IPS-NIHi11 (cell line): ENCODE results near the gene GNAL.

Experiments
- DNase-seq: peaks from one replicate; pipeline ENCODE4 v3.0.0; 2012; ENCODE audit warnings: mixed read lengths, low spot score

GNAL gene

DNA sequence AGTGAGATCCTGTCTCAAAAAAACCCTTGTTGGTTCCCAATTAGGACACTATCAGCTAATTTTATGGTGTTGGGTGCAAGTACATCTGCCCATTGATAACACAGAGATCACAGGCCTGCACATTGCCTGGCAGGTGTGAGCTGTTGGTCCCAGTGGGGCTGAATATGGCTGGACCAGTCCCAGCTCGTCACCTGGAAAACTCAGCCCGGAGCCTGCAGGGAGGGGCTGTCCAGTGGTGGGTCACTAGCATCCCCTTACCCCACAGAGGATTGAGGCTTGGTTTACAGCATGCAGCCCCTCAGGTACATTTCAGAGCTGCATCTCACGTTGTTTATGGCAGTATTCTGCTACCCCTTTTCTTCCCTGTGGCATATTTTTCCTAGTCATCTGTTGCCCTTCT lies 121.3 kb downstream of the GNAL start:
- DNase-seq: no peak

GRCh38 chr18:11811009-11811408 lies 121.9 kb downstream of the GNAL start:
- no peak for DNase-seq

DNA sequence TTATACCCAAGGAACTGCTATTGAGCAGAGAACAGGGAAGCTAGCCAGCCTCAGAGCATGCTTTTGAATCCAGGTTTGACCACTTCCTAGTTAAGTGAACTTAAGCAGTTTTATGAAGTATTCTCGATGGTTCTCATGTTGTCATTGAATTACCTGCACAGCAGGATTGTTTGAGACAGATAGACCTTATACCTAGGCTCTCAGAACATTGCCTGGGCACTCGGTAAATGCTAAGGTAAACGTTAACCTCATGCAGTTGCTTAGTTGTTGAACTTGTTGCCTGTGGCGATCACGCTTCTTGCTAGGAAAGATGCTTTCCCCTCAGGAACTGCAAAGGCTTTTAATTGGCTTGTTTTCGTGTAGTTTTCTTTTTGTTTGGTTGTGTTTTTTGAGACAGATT lies 128.2 kb downstream of the GNAL start:
- DNase-seq: no peak

DNA sequence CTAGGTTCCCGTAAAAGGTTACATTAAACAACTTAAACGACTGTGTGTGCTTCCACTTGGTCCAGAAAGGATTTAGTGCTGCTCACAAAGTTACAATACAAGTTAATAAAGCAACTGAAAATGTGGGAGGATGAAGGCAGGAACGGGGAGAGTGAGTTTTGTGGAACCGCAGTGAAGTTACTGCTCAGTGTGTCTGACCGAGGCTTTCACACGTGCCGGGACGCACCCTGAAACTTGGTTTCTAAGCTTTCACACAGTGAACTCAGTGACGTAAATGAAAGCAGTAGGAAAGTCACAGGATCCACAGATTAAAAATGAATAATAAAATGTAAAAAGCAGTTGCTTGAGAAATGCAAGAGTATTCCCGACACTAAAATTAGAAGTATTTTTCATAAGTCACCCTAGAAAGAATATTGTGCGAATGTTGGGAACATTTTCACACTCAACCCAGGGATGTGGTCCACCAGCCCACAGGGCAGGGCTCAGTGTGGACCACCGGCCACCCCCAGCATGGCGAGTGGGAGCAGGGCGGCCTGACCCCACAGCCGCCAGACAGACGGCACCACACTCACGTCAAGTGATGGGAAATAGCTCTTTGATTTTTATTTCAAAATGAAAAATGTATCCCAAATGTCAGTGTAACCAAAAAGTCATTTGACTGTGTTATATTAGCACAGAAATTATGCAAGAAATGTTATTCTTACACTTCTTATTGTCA lies 129.6 kb downstream of the GNAL start:
- DNase-seq: no peak

DNA sequence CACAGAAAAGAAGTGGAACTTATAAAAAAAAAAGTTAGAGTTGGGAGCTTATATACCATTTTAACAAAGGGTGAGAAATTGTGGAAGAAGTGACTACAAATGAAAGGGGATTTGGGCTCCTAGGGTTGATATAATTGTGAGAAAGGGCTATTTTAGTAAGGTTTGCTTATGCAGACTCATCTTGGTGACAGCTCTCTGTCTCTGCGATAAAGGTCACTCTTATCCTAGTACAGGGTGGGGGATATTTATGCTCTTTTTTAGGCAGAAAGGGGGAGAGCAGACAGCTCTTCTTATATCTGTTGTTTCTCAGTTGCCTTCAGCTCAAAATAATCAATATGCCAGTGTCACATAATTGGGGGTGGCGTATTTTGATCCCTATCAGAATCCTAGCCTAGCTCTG lies 130.9 kb downstream of the GNAL start:
- no peak for DNase-seq

- DNase-seq: no peak
These were observed 131.6 kb downstream of the GNAL start for GRCh38 chr18:11820697-11821096.

DNA sequence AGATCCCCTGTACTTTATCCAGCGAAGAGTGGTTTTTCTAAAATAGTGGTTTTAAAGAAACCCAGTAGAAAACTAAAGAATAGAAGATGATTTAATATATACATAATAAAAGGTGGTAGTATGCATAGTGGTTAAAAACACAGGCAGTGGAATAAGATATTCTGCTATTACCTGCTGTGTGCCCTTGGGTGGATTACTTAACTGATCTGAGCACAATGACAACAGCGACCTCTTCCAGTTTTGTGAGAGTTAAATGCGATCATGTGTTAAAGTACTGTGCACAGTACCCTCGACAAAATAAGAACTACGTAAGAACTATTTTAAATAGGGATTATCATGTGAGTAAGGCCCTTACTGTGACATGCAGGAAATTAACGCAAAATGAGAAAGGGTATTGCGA lies 132.1 kb downstream of the GNAL start:
- DNase-seq: no peak

DNA sequence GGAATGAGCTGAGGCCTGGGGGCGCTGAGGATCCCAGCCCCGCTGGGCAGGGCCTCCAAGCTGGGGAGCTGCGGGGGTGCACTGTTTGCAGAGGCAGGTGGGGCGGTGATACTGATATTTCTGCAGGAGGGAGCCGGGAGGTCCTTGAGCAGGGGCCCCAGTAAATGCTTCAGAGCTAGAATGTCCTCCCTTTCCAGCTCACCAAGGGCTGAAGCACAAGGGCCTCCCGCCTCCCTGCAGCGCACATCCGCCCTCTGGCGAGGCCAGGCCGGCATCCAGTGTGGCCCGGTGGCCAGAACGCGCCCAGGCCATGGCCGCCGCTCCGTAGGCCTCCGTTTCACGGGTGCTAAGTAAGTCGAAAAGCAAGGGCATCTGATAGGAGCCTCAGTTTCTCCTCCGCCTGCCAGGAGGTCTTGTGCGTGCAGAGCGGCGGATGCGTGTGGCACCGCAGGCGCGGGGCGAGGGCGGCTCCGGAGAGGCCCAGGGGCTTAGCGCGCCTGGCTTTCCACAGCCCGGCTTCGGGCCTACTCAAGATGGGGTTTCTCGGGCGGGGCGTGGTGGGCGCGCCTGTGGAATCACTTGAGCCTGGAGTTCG lies 132.7 kb downstream of the GNAL start:
- DNase-seq: no peak

DNA sequence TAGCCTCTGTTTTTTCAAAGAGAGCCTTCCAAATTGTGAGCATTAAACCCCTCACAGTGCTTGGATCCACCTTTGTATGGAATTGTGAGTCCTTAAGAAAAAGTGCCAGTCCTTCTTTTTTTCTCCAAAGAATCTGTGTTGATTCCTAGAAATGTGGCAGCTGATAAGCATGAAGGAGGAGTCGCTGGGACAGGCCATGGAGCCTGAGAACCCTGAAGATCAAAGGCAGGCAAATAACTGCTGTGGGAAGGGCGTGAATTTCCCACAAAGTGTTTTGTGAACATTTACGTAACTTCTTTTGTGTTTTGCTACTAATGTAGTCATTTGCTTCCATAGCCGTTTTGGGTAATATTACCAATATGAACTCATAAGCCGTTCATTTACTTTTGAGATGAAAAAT lies 134.5 kb downstream of the GNAL start:
- no peak for DNase-seq

- DNase-seq: no peak
These were observed 137.8 kb downstream of the GNAL start for GRCh38 chr18:11826836-11827235.

- DNase-seq: no peak
These were observed 139.8 kb downstream of the GNAL start for GRCh38 chr18:11828786-11829432.

GRCh38 chr18:11830585-11830984 lies 141.5 kb downstream of the GNAL start:
- DNase-seq: no peak

DNA sequence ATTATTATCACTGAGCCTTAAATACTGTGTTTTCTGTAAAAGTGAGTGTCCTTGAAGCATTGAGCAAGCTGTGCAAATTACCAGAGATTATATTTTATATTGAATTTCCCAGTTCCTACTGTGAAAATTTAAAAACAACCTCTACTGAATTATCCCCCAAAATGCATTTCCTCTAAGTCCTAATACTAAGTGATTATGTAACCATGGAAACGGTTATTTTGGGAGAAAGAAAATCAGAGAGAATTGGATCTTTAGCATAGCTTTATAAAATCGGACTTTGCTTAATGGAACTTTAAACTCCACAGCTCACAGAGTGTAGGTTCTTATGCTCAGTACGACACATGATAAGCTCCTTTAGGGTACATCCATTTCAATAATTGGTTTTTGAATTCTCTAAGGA lies 142.9 kb downstream of the GNAL start:
- no peak for DNase-seq

GRCh38 chr18:11834772-11835171 lies 145.7 kb downstream of the GNAL start:
- no peak for DNase-seq

- no peak for DNase-seq
These were observed 150.5 kb downstream of the GNAL start for GRCh38 chr18:11839556-11839955.

DNA sequence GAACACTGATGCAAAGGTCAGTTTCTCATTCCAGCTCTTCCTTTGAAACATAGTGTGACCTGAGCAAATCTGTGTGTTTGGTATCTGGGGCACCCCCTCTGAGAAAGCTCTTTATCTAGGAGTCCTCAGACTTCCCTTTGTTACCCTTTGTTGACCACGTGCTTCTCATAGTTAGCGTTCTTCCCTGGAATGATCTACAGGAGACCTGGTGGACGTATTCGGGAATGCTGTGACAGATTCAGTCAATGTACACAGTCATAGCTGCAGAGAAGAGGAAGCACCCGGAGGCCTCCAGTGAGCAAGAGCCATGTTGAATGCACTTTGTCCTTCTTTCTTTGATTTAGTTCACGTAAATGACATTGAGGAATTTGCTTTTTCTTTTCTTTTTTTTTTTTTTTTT lies 151.4 kb downstream of the GNAL start:
- DNase-seq: no peak

DNA sequence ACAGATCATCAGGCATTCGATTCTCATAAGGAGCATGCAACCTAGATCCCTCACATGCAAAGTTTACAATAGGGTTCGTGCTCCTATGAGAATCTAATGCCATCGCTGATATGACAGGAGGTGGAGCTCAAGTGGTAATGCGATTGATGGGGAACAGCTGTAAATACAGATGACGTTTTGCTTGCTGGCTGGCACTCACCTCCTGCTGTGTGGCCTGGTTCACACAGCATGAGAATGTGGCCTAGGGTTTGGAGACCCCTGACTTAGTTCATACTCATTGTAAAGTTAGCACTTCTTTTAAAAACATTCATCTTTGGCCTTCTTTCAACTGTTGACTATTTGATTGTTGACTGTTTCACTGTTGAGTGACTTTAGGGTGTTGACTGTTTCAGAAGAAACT lies 153.5 kb downstream of the GNAL start:
- DNase-seq: no peak

DNA sequence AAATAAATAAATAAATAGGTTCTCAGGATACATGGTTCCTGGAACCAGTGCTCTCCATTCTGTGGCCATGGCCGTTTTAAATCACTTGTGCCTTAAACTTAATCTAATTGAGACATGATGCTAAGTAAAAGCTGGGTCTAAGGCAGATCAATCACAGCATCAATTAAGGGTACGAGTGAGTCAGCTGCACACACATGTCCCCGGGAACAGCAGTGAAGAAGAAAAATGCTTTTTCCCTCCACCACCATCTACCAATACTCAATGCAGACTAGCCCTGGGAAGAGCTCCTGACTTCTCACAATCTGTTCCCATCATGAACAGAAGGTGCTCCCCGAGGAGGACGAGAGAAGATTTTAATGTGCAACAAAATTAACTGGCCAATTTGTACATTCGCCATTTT lies 155.4 kb downstream of the GNAL start:
- no peak for DNase-seq

GRCh38 chr18:11845654-11846053 lies 156.6 kb downstream of the GNAL start:
- no peak for DNase-seq

GRCh38 chr18:11847811-11848210 lies 158.7 kb downstream of the GNAL start:
- DNase-seq: no peak

DNA sequence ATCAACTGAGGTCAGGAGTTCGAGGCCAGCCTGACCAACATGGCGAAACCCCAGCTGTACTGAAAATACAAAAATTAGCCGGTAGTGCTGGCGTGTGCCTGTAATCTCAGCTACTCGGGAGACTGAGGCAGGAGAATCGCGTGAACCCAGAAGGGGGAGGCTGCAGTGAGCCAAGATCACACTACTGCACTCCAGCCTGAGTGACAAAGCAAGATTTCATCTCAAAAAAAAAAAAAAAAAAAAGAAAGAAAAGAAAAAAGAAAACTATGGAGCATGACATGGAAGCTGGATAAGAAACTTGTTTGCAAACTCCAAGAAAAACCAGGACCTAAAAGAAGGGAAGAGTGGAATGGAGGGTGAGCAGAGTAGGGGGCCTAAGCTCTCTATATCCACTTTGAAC lies 160.2 kb downstream of the GNAL start:
- no peak for DNase-seq

- peak; percentile 31 for DNase-seq
These were observed 161.0 kb downstream of the GNAL start for GRCh38 chr18:11849841-11850634.

GRCh38 chr18:11850821-11851145 lies 161.7 kb downstream of the GNAL start:
- no peak for DNase-seq
